ENCODE results near the gene NALCN.

The NALCN gene

GRCh38 chr13:101457176-101457575, 40.9 kb upstream of the NALCN start:
- Histone ChIP-seq H3K36me3 (ENCODE audit: control insufficient read depth in 2 of 2, insufficient read depth in 1 of 2, low read length in 2 of 2) (no peaks in the 10 kb centered on the region), H3K9me3 (ENCODE audit: control insufficient read depth, insufficient read depth, low read depth, low read length) (no peaks in the 10 kb centered on the region), H3K4me1 (ENCODE audit: control insufficient read depth, insufficient read depth, low read length) (no peaks in the 10 kb centered on the region), H3K27ac (ENCODE audit: extremely low read depth, low read depth, low read length) (no peak overlapping the region), H3K4me3 (ENCODE audit: low read depth, low read length) (no peak overlapping the region)
- ChIA-PET CTCF (no interaction called here), POLR2A (interaction anchor here (0.5 kb wide), 1 partner anchor 39 kb away, joined by 3 read pairs; no protein-coding TSS in a partner anchor)
- no peak for TF ChIP-seq ZNF138 (tag by site-specific recombination; IDR thresholded peaks at IDR 0.05; ENCODE audit: borderline replicate concordance)
- no peak for TF ChIP-seq PRDM2 (tag by site-specific recombination; IDR thresholded peaks at IDR 0.05; ENCODE audit: borderline replicate concordance)
- TF ChIP-seq ZBTB8A (tag by site-specific recombination; IDR thresholded peaks at IDR 0.05): no peak
- TF ChIP-seq ZNF664 (tag by site-specific recombination; IDR thresholded peaks at IDR 0.05): no peak

- H3K27ac ChIP-seq (ENCODE audit: extremely low read depth, low read depth, low read length): no peak overlapping the region
- CTCF ChIA-PET: no interaction called here
- POLR2A ChIA-PET: no interaction called here
- no peaks in the 10 kb centered on the region for H3K4me1 ChIP-seq (ENCODE audit: control insufficient read depth, insufficient read depth, low read length)
- H3K9me3 ChIP-seq (ENCODE audit: control insufficient read depth, insufficient read depth, low read depth, low read length): no peaks in the 10 kb centered on the region
- TF ChIP-seq ZBTB21 (tag by site-specific recombination; IDR thresholded peaks at IDR 0.05) (no peak), ZNF626 (tag by site-specific recombination; IDR thresholded peaks at IDR 0.05) (no peak), ZNF433 (tag by site-specific recombination; IDR thresholded peaks at IDR 0.05; ENCODE audit: low read depth) (no peak), ZNF777 (tag by site-specific recombination; IDR thresholded peaks at IDR 0.05; ENCODE audit: borderline replicate concordance) (no peak), ZNF140 (tag by site-specific recombination; IDR thresholded peaks at IDR 0.05) (no peak), KLF17 (tag by site-specific recombination; IDR thresholded peaks at IDR 0.05) (no peak), ZNF2 (tag by site-specific recombination; IDR thresholded peaks at IDR 0.05) (no peak), YY1 (tag by site-specific recombination; IDR thresholded peaks at IDR 0.05) (no peak), ZBTB26 (tag by site-specific recombination; optimal IDR thresholded peaks at IDR 0.05) (no peak), ZNF513 (tag by site-specific recombination; IDR thresholded peaks at IDR 0.05) (no peak), HOXA7 (CRISPR knock-in tag; IDR thresholded peaks at IDR 0.05; ENCODE audit: borderline replicate concordance) (no peak), ZNF792 (tag by site-specific recombination; IDR thresholded peaks at IDR 0.05) (no peak), ZNF221 (tag by site-specific recombination; IDR thresholded peaks at IDR 0.05; ENCODE audit: borderline replicate concordance) (no peak), ZNF26 (tag by site-specific recombination; IDR thresholded peaks at IDR 0.05) (no peak)
- H3K4me3 ChIP-seq (ENCODE audit: low read depth, low read length): no peak overlapping the region
- H3K36me3 ChIP-seq (ENCODE audit: control insufficient read depth in 2 of 2, insufficient read depth in 1 of 2, low read length in 2 of 2): no peaks in the 10 kb centered on the region
Observed at GRCh38 chr13:101455863-101456262, 39.6 kb upstream of the NALCN start.

Data from HEK293 (cell line).